PFSK-1 (cell line): ENCODE measurements around the gene ERCC2.

Experiments
- FOXP2 ChIP-seq: optimal IDR thresholded peaks from 2 replicates; pipeline ENCODE3; 2011; ENCODE audit warnings: borderline replicate concordance, control low read depth, inconsistent platforms; ENCODE audit not compliant: insufficient read depth; ENCODE audit errors: extremely low read length, extremely low read depth
- POLR2AphosphoS5 ChIP-seq: IDR thresholded peaks from 2 replicates; pipeline ENCODE4 v1.6.1; 2012; ENCODE audit warnings: low read depth, mild to moderate bottlenecking, control low read depth, low read length, moderate library complexity
- SIN3A ChIP-seq: IDR thresholded peaks from 2 replicates; pipeline ENCODE4 v1.6.1; 2012; ENCODE audit warnings: mild to moderate bottlenecking, low read length, moderate library complexity, borderline replicate concordance; ENCODE audit not compliant: insufficient read depth
- TAF1 ChIP-seq: IDR thresholded peaks from 2 replicates; pipeline ENCODE4 v1.6.1; 2012; ENCODE audit warnings: low read length, control low read depth, borderline replicate concordance; ENCODE audit not compliant: insufficient read depth
- TF ChIP-seq, protein P1 (sequence below), 2 experiments: IDR thresholded peaks; 2 replicates each; pipeline versions ENCODE4 v1.6.1 to v1.8.0; 2011 to 2012; ENCODE audit warnings: low read depth in 2 of 2, low read length in 2 of 2, control low read depth in 1 of 2, inconsistent platforms in 1 of 2, mild to moderate bottlenecking in 1 of 2, moderate library complexity in 1 of 2; ENCODE audit not compliant: insufficient read depth in 1 of 2

The ERCC2 gene

DNA sequence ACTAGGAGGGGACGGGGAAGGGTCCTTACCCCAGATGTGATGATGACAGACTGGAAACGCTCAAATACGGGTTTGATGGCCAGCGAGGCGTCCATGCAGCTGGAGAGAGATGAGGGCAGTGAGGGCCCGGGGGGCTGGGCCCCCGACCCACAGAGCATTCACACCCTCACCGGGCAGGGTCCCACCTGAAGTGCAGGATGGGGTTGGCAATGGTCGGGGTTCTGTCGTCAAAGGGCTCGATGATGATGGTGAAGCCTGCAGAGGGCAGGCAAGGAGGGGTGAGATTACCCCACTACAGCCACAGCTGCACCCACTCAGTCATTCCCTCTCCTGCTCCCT lies 13.0 kb downstream of the ERCC2 start:
- TF ChIP-seq POLR2AphosphoS5, result no peak
- TF ChIP-seq TAF1, result no peak
- TF ChIP-seq, protein P1, sequence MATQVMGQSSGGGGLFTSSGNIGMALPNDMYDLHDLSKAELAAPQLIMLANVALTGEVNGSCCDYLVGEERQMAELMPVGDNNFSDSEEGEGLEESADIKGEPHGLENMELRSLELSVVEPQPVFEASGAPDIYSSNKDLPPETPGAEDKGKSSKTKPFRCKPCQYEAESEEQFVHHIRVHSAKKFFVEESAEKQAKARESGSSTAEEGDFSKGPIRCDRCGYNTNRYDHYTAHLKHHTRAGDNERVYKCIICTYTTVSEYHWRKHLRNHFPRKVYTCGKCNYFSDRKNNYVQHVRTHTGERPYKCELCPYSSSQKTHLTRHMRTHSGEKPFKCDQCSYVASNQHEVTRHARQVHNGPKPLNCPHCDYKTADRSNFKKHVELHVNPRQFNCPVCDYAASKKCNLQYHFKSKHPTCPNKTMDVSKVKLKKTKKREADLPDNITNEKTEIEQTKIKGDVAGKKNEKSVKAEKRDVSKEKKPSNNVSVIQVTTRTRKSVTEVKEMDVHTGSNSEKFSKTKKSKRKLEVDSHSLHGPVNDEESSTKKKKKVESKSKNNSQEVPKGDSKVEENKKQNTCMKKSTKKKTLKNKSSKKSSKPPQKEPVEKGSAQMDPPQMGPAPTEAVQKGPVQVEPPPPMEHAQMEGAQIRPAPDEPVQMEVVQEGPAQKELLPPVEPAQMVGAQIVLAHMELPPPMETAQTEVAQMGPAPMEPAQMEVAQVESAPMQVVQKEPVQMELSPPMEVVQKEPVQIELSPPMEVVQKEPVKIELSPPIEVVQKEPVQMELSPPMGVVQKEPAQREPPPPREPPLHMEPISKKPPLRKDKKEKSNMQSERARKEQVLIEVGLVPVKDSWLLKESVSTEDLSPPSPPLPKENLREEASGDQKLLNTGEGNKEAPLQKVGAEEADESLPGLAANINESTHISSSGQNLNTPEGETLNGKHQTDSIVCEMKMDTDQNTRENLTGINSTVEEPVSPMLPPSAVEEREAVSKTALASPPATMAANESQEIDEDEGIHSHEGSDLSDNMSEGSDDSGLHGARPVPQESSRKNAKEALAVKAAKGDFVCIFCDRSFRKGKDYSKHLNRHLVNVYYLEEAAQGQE (IDR thresholded peaks at IDR 0.05; ENCODE audit: insufficient read depth in 1 of 2, low read depth in 2 of 2, low read length in 2 of 2), result no peak
- no peak for TF ChIP-seq SIN3A
- no peak for TF ChIP-seq FOXP2

DNA sequence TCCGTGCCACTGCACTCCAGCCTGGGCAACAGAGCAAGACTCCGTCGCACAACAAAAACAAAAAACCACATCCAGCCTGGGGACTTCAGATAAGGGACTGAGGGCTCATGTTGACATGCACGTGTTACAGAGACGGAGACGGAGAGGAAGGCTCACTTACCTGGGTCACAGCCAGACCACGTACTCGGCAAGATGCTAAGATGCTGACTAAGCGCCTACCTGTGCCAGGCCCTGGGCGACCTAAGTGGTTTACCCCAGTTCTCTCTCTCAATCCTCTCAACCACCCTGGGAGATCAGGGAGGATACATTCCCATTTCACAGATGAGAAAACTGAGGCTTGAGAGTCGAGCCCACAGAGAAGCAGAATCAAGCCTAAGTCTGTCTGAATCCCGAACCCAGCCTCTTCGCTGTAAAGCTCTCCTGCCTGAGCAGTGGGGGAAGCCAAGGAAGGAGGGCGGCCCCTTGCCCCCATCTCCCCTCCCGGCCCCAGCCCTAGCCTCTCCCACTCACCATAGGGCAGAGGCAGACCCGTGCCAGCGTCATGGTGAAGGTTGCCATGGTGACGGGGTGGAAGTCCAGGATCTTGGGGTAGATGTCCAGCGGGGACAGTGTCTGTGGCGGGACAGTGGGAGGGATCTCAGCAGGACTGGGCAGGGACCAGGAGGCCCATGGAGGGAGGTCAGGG lies 13.5 kb downstream of the ERCC2 start:
- TF ChIP-seq TAF1, result no peak
- no peak for TF ChIP-seq SIN3A
- no peak for TF ChIP-seq FOXP2
- TF ChIP-seq POLR2AphosphoS5, result no peak
- TF ChIP-seq, protein P1 (IDR thresholded peaks at IDR 0.05; ENCODE audit: insufficient read depth in 1 of 2, low read depth in 2 of 2, low read length in 2 of 2), result no peak

DNA sequence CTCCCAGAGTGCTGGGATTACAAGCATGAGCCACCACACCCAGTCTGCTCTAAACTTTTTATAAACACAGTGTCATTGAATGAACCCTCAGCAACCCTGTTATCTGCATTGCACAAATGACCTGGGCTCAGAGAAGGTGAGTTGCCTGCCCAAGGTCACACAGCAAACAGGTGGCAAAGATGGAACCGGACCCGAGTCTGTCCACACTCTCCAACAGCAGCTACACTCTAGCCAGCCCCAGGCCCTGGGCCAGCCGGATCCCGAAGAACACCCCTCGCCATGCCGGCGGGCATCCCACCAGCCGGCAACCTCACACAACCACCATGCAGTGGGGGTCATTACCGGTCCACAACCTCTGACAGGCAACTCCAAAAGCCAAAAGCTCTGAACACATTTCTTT lies 14.5 kb downstream of the ERCC2 start:
- TF ChIP-seq SIN3A, result no peak
- no peak for TF ChIP-seq FOXP2
- no peak for TF ChIP-seq POLR2AphosphoS5
- TF ChIP-seq, protein P1 (IDR thresholded peaks at IDR 0.05; ENCODE audit: insufficient read depth in 1 of 2, low read depth in 2 of 2, low read length in 2 of 2), result no peak
- TF ChIP-seq TAF1, result no peak

DNA sequence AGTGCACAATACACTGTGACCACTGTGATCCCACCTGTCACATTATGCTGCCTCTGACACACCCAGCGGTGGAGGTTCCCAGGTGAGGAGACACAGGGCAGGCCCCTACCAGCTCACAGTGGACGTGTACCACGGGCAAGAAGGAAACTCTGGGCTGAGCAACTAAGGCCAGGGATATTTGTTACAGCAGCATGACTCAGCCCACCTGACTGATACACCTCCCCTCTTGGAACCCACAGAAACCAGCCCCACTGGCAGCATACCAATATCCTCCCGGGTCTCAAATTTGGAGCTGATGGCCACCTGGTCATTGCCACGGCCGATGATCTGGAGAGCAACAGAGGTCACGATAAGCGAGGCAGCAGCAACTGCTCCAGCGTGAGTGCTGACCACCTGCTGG lies 15.0 kb downstream of the ERCC2 start:
- TF ChIP-seq POLR2AphosphoS5, result no peak

DNA sequence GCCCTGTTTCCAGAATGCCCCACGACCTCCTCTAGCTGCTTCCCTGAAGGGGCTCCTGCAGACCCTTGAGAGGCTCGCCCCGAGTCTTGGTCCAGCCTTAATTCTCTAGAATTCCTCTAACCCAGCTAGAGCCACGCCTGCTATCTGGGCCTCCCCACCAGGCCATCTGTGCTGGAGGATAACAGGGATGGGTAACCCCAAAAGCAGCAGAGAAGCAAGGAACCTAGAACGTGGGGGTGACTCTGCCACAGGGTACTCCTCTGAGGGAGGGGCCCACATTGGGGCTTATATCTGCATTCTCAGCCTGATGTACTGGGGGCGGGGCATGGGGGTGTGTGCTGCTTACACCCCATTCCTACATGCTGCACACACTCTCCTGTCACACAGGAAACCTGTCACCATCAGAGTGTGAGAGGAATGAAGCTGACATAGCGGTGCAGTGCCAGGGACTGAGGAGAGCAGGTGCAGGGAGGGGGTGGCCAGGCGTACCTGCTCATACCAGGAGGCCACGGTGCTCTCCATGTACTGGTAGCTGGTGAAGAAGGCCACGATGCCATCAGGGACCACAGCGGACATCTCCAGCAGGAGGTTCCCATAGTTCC lies 16.0 kb downstream of the ERCC2 start:
- TF ChIP-seq, protein P1 (IDR thresholded peaks at IDR 0.05; ENCODE audit: insufficient read depth in 1 of 2, low read depth in 2 of 2, low read length in 2 of 2), result no peak
- no peak for TF ChIP-seq SIN3A
- no peak for TF ChIP-seq FOXP2
- no peak for TF ChIP-seq TAF1
- TF ChIP-seq POLR2AphosphoS5, result no peak
